Psoas muscle (tissue), 8 donors: Measurements from ENCODE around the gene PDE6A. TPM values are rescaled to one million over a fixed set of nuclear protein-coding genes. Genes with fewer than 3 reads are reported as not detected.
A peak's percentile ranks its signal among the peaks of the same experiment; 100 is the strongest.

Source experiments
- ATAC-seq, 4 donors: fragments of 200-7000 bp; cut with Tn5 transposase; one replicate each; pipeline ENCODE4 v1.9.1; 2020; ENCODE audit warnings: moderate library complexity in 3 of 4, mild to moderate bottlenecking in 2 of 4
- DNase-seq, 2 donors: peaks; one replicate each; pipeline ENCODE4 v3.0.0-alpha.2; 2020
- H3K27ac ChIP-seq: fragments of 200-600 bp; one replicate; pipeline ENCODE4 v1.8.0; 2022
- H3K27me3 ChIP-seq, 3 donors: fragments of 200-600 bp in 1 of 3; one replicate each; pipeline versions ENCODE4 v1.6.1 to v1.8.0; 2013 to 2022; ENCODE audit warnings: low read length in 2 of 3, mild to moderate bottlenecking in 2 of 3, moderate library complexity in 1 of 3; ENCODE audit not compliant: insufficient read depth in 3 of 3
- H3K36me3 ChIP-seq, 2 donors: fragments of 200-600 bp in 1 of 2; one replicate each; pipeline versions ENCODE4 v1.6.1 to v1.8.0; 2013 to 2022; ENCODE audit warnings: low read depth in 1 of 2, mild to moderate bottlenecking in 1 of 2, moderate library complexity in 1 of 2; ENCODE audit not compliant: insufficient read depth in 1 of 2
- H3K4me1 ChIP-seq: fragments of 200-600 bp; one replicate; pipeline ENCODE4 v1.8.0; 2022
- H3K4me3 ChIP-seq: fragments of 200-600 bp; one replicate; pipeline ENCODE4 v1.8.0; 2022; ENCODE audit warnings: mild to moderate bottlenecking
- H3K9me3 ChIP-seq: fragments of 200-600 bp; one replicate; pipeline ENCODE4 v1.8.0; 2022
- WGBS, 3 donors: extraction: QIAGEN DNeasy Blood & Tissue Kit; methylation state at CpG; one replicate each; pipeline versions ENCODE4 v1.1.6 to v1.1.7; 2013; 5-methylcytosine and 5-hydroxymethylcytosine counted together
- intact Hi-C, 2 donors: fragments of 100-400 bp; cut with DNase I; formaldehyde crosslinking; loops; one replicate each; pipeline versions ENCODE4 v1.11.0 to v1.14.2; 2022
- polyA plus RNA-seq, 3 donors: library from polyadenylated mRNA; stranded (reverse); fragments of 200-250 nt; gene quantifications; one replicate each; pipeline ENCODE4 v1.2.3, GENCODE V29; 2013
- total RNA-seq, 4 donors: library from RNA; stranded (reverse); fragmentation: NEBNext Ultra II Directional in 2 of 4; extraction: Animal tissue kit (Norgen Biotek cat#: 25700) in 2 of 4; gene quantifications; one replicate each; pipeline versions ENCODE4 v1.2.1 to v1.2.4, GENCODE V29; 2021 to 2023
- TF ChIP-seq, protein P1 (sequence below): fragments of 200-600 bp; IDR thresholded peaks from one replicate; pipeline ENCODE4 v1.8.0; 2022; ENCODE audit warnings: antibody characterized with exemption
- donor health status: healthy with polysubstance abuse.
- donor health status: DM: no; HTN: no; CAD: no; lungs with moderate emphysema.
- donor health status: Bipolar disorder and iron deficiency.
- donor health status: healthy.
- donor health status: DM: yes; HTN: yes; CAD: no.
- donor health status: DM: no; HTN: no; CAD: no.
- donor health status: DM: no; HTN: no; CAD: no.
- donor health status: DM: yes; HTN: yes; CAD: no.

The PDE6A gene
- total and polyA plus RNA-seq, 7 donors = 0.04 to 0.26 (median 0.10) TPM

DNA sequence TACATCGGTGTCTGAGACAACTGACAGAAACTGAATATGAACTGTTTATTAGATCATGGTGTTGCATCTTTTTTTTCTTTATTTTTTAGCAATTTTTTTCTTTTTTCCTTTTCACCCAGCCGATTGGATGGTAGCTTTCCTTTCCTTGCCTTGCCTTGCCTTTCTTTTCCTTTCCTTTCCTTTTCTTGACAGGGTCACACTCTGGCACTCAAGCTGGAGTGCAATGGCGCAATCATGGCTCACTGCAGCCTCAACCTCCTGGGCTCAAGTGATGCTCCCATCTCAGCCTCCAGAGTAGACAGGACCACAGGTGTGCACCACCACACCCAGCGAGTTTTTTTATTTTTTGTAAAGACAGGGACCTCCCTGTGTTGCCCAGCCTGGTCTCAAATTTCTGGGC lies 2.8 kb downstream of the PDE6A start:
- DNase-seq (no peak), ATAC-seq (no peak)
- Histone ChIP-seq H3K4me3 (no peak overlapping the region), H3K36me3 (no peaks in the 10 kb centered on the region), H3K27ac (no peak overlapping the region), H3K9me3 (no peaks in the 10 kb centered on the region), H3K27me3 (no peaks in the 10 kb centered on the region), H3K4me1 (peaks cover 5% of the 10 kb centered on the region)
- intact Hi-C loops = no loop called here
- WGBS, 3 donors = 88 to 92% (median 91%) methylated on average over 4 of the region's 4 CpGs
- TF ChIP-seq, protein P1, sequence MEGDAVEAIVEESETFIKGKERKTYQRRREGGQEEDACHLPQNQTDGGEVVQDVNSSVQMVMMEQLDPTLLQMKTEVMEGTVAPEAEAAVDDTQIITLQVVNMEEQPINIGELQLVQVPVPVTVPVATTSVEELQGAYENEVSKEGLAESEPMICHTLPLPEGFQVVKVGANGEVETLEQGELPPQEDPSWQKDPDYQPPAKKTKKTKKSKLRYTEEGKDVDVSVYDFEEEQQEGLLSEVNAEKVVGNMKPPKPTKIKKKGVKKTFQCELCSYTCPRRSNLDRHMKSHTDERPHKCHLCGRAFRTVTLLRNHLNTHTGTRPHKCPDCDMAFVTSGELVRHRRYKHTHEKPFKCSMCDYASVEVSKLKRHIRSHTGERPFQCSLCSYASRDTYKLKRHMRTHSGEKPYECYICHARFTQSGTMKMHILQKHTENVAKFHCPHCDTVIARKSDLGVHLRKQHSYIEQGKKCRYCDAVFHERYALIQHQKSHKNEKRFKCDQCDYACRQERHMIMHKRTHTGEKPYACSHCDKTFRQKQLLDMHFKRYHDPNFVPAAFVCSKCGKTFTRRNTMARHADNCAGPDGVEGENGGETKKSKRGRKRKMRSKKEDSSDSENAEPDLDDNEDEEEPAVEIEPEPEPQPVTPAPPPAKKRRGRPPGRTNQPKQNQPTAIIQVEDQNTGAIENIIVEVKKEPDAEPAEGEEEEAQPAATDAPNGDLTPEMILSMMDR = no peak

DNA sequence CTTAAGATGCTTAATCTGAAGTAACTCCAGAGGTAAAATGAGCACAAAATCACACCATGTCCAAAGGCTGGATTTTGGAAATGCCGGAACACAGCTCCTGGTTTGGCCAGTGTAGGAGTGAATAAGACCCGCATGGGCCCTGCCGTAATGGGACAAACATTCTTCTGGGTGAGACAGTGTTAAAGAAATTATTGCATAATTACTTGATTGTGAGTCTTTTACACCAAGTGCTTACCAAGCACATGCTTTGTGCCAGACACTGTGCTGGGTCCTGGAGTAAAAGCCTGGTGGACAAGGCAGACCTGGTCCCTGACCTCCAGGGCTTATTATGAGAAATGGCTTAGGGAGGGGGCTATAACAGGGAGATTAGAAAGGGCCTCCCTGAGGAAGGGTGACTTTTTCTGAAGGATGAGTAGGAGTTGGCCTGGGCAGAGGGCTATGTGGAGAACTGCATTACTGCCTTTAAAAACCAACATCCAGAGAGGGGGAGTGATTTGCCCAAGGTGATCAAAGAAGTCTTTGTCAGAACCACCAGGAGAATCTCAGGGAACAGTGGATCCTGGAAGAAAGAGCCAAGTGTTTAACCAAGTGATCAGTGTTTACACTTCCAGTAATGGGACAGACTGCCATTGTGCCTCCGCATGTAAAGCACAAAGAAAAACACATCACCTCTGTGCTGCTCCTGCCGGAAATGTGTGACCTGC lies 3.5 kb downstream of the PDE6A start:
- Histone ChIP-seq H3K27ac (no peak overlapping the region), H3K9me3 (no peaks in the 10 kb centered on the region), H3K27me3 (no peaks in the 10 kb centered on the region), H3K4me1 (peaks cover 5% of the 10 kb centered on the region), H3K4me3 (no peak overlapping the region), H3K36me3 (no peaks in the 10 kb centered on the region)
- intact Hi-C loops = no loop called here
- 83 to 93% (median 92%) methylated on average over 5 of the region's 5 CpGs for WGBS, 3 donors
- TF ChIP-seq, protein P1 = no peak
- ATAC-seq (no peak), DNase-seq (no peak)

DNA sequence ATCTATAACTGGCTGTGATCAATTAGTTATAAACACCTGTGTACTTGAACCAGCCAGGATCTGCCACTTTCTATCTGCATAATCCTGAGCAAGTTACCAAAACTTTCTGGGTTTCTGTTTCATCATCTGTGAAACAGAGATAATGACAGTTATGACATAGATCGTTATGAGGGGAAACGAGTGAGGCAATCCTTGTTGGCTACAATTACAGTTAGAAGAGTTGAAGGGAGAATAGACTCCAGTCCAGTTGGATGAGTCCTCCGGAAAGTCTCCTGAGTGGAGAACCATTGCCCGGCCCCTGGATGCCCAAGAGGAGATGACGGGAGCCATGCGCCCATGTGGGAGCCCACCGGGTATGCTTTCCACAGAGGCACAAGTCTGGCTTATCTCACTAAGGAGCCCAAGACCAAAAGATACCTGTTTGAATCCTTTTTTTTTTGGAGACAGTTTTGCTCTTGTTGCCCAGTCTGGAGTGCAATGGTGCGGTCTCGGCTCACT lies 4.5 kb downstream of the PDE6A start:
- intact Hi-C loops = no loop called here
- H3K27me3 ChIP-seq = no peaks in the 10 kb centered on the region
- no peak overlapping the region for H3K27ac ChIP-seq
- 79 to 88% (median 81%) methylated on average over 9 of the region's 9 CpGs for WGBS, 3 donors
- TF ChIP-seq, protein P1 = no peak
- DNase-seq = no peak
- ATAC-seq = peak; percentile 37 to 62 (median 50)
- peaks cover 5% of the 10 kb centered on the region for H3K4me1 ChIP-seq
- no peak overlapping the region for H3K4me3 ChIP-seq
- no peaks in the 10 kb centered on the region for H3K9me3 ChIP-seq
- H3K36me3 ChIP-seq = no peaks in the 10 kb centered on the region

DNA sequence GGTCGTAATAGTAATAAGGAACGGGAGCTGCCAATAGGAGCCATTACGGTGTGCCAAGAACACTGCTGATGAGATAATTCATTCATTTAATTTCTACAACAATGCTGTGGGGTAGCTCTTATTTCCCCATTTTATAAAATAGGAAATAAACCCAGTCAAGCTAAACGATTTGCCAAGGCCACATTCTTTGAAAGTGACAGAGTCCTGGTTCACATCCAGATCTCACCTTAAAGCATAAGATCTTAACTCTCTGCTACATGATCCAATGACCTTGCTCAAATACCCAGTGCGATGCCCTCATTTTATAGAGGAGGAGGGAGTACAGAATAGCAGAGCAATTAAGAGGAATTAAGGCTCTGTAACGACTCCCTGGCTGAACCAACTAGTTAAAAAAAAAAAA lies 5.0 kb downstream of the PDE6A start:
- ATAC-seq = no peak

More for the DNA sequence above, 5.0 kb downstream of the PDE6A start:
- no peak overlapping the region for H3K4me3 ChIP-seq
- intact Hi-C loops = no loop called here
- H3K27ac ChIP-seq = no peak overlapping the region
- WGBS, 3 donors = 64 to 76% (median 68%) methylated on average over 6 of the region's 6 CpGs
- peaks cover 5% of the 10 kb centered on the region for H3K4me1 ChIP-seq
- no peaks in the 10 kb centered on the region for H3K36me3 ChIP-seq
- DNase-seq = no peak
- TF ChIP-seq, protein P1 = no peak
- no peaks in the 10 kb centered on the region for H3K27me3 ChIP-seq
- no peaks in the 10 kb centered on the region for H3K9me3 ChIP-seq
